Measurements from ENCODE around the gene SLC1A2.

Gene SLC1A2

GRCh38 chr11:35308157-35308556 is 111.2 kb downstream of the SLC1A2 start:
- no peak overlapping the region for H3K4me3 ChIP-seq (ENCODE audit: low read depth, low read length)
- DNase-seq (ENCODE audit: low read depth): no peak
- in situ Hi-C loops (cut with HindIII; ENCODE audit: low sequenced_read_pairs): no loop called here
- TF ChIP-seq, protein P1, sequence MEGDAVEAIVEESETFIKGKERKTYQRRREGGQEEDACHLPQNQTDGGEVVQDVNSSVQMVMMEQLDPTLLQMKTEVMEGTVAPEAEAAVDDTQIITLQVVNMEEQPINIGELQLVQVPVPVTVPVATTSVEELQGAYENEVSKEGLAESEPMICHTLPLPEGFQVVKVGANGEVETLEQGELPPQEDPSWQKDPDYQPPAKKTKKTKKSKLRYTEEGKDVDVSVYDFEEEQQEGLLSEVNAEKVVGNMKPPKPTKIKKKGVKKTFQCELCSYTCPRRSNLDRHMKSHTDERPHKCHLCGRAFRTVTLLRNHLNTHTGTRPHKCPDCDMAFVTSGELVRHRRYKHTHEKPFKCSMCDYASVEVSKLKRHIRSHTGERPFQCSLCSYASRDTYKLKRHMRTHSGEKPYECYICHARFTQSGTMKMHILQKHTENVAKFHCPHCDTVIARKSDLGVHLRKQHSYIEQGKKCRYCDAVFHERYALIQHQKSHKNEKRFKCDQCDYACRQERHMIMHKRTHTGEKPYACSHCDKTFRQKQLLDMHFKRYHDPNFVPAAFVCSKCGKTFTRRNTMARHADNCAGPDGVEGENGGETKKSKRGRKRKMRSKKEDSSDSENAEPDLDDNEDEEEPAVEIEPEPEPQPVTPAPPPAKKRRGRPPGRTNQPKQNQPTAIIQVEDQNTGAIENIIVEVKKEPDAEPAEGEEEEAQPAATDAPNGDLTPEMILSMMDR (IDR thresholded peaks at IDR 0.05; ENCODE audit: low read depth, low read length, missing control alignments): no peak

GRCh38 chr11:35307221-35307621 is 112.1 kb downstream of the SLC1A2 start:
- TF ChIP-seq, protein P1 (IDR thresholded peaks at IDR 0.05; ENCODE audit: low read depth, low read length, missing control alignments): no peak
- in situ Hi-C loops (cut with HindIII; ENCODE audit: low sequenced_read_pairs): no loop called here
- no peak overlapping the region for H3K4me3 ChIP-seq (ENCODE audit: low read depth, low read length)
- DNase-seq (ENCODE audit: low read depth): no peak

DNA sequence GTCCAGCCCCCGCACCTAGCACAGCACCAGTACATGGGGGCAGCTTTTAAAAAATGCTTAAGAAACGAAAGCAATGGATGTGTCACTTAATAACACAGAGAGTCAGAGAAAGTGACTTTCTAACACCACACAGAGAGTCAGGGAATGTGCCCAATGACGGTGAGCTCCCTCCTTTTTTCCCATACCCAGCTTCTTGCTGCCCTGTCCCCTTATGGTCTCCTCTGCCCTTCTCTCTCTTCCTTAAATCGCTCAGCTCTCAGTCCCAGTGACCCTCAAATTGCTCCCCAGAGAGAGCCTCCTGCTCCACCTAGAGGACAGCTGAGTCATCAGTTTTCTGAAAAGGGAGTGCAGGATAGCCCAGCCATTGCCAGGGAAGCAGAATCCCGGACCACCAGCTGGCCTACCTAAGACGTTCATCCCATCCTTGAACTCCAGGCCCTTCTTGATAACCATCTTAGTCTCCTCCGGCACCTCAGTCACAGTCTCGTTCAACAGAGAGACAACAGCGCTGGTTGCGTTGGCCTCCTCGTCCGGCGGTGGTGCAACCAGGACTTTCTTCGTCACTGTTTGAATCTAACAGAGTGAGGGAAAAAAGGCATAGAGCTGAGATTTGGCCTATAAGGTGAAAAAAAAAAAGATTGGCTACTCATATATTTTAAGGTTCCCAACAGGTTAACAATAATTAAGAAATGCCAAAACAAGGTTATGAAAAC is 113.5 kb downstream of the SLC1A2 start:
- DNase-seq (ENCODE audit: low read depth): peak; percentile 32
- no peak overlapping the region for H3K4me3 ChIP-seq (ENCODE audit: low read depth, low read length)
- in situ Hi-C loops (cut with HindIII; ENCODE audit: low sequenced_read_pairs): no loop called here
- TF ChIP-seq, protein P1 (IDR thresholded peaks at IDR 0.05; ENCODE audit: low read depth, low read length, missing control alignments): peak; percentile 71

DNA sequence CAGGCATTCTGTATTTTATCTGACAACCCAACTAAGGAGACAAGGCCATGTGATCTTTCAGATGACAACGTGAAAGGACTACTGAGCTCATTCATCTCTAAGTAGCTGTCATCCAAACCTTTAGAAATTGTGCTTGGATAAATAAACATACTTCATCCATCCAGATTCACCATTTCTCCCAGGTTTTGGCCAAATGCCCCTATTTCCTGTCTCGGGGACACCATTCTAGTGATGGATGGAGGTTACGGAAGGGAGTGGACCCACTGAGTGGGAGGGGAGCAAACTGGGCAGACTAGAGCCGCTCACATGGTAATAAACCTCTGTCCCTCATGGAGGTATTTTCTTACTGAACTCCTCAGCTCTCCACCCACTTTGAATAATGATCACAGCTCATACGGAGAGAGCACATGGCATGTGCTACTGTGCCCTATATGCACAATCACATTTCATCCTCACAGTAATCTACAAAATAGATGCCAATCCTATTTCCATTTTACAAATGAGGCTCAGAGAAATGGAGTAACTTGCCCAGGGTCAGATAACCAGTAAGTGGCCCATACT is 114.4 kb downstream of the SLC1A2 start:
- DNase-seq (ENCODE audit: low read depth): no peak
- H3K4me3 ChIP-seq (ENCODE audit: low read depth, low read length): no peak overlapping the region
- TF ChIP-seq, protein P1 (IDR thresholded peaks at IDR 0.05; ENCODE audit: low read depth, low read length, missing control alignments): no peak
- in situ Hi-C loops (cut with HindIII; ENCODE audit: low sequenced_read_pairs): no loop called here

DNA sequence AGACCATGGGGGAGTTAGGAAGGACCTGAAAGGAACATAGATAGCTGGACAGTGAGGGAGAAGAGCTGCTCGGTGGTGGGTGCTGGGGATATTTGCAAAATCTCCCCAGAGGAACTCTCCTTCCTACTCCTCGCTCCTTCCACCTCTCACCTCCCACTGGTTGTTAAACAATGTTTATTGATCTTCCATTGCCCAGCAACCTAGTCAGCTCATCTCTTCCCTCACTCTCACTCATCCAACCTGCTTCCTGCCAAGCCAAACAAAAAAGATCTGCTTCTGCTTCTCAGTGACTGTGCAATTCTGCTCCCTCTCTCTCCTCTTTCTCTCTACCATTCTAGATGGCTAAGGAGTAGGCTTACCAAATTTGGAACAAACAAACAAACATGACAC is 115.0 kb downstream of the SLC1A2 start:
- in situ Hi-C loops (cut with HindIII; ENCODE audit: low sequenced_read_pairs): no loop called here
- no peak for DNase-seq (ENCODE audit: low read depth)

GRCh38 chr11:35303596-35304385 is 115.6 kb downstream of the SLC1A2 start:
- DNase-seq (ENCODE audit: low read depth): no peak
- H3K4me3 ChIP-seq (ENCODE audit: low read depth, low read length): no peak overlapping the region
- in situ Hi-C loops (cut with HindIII; ENCODE audit: low sequenced_read_pairs): no loop called here
- TF ChIP-seq, protein P1 (IDR thresholded peaks at IDR 0.05; ENCODE audit: low read depth, low read length, missing control alignments): no peak

More for the DNA sequence above, 115.0 kb downstream of the SLC1A2 start:
- no peak overlapping the region for H3K4me3 ChIP-seq (ENCODE audit: low read depth, low read length)
- TF ChIP-seq, protein P1 (IDR thresholded peaks at IDR 0.05; ENCODE audit: low read depth, low read length, missing control alignments): no peak

Measured in astrocyte of the cerebellum (primary cell).